ENCODE results near the gene PIK3R5. TPM values are rescaled to one million over a fixed set of nuclear protein-coding genes. Genes with fewer than 3 reads are reported as not detected.

PIK3R5 gene
- total RNA-seq, 1 experiment from 2014 or later, result 5.9 TPM

DNA sequence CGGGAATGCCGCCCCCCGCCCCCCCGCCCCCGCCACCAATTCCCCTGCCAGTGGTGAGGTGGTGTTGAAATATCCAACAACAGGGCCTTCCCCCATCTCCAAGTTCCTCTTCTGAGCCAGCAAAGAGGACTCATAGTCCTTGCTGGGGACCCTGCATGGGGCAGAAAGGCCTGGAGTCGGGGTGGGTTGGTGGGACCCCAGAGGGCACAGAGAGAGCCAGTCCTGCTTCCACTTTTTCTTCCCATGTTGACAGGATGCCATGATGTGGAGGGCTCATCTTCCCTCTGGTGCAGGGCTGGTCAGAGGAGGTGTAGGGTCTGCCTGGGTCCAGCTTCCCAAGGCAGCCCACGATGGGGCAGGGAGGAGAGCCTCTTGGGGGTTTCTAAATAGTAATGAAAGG lies 49.0 kb downstream of the PIK3R5 start (continued):
- TF ChIP-seq, protein P1, sequence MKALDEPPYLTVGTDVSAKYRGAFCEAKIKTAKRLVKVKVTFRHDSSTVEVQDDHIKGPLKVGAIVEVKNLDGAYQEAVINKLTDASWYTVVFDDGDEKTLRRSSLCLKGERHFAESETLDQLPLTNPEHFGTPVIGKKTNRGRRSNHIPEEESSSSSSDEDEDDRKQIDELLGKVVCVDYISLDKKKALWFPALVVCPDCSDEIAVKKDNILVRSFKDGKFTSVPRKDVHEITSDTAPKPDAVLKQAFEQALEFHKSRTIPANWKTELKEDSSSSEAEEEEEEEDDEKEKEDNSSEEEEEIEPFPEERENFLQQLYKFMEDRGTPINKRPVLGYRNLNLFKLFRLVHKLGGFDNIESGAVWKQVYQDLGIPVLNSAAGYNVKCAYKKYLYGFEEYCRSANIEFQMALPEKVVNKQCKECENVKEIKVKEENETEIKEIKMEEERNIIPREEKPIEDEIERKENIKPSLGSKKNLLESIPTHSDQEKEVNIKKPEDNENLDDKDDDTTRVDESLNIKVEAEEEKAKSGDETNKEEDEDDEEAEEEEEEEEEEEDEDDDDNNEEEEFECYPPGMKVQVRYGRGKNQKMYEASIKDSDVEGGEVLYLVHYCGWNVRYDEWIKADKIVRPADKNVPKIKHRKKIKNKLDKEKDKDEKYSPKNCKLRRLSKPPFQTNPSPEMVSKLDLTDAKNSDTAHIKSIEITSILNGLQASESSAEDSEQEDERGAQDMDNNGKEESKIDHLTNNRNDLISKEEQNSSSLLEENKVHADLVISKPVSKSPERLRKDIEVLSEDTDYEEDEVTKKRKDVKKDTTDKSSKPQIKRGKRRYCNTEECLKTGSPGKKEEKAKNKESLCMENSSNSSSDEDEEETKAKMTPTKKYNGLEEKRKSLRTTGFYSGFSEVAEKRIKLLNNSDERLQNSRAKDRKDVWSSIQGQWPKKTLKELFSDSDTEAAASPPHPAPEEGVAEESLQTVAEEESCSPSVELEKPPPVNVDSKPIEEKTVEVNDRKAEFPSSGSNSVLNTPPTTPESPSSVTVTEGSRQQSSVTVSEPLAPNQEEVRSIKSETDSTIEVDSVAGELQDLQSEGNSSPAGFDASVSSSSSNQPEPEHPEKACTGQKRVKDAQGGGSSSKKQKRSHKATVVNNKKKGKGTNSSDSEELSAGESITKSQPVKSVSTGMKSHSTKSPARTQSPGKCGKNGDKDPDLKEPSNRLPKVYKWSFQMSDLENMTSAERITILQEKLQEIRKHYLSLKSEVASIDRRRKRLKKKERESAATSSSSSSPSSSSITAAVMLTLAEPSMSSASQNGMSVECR (CRISPR knock-in tag; IDR thresholded peaks at IDR 0.05; ENCODE audit: borderline replicate concordance), result no peak
- no peak for TF ChIP-seq FOXP1 (CRISPR knock-in tag; IDR thresholded peaks at IDR 0.05; ENCODE audit: borderline replicate concordance)
- no peak for TF ChIP-seq ATF6 (CRISPR knock-in tag; IDR thresholded peaks at IDR 0.05)
- no peak for TF ChIP-seq CTCF (IDR thresholded peaks at IDR 0.05)
- TF ChIP-seq GTF2I (CRISPR knock-in tag; conservative IDR thresholded peaks at IDR 0.05), result no peak
- TF ChIP-seq, protein P2, sequence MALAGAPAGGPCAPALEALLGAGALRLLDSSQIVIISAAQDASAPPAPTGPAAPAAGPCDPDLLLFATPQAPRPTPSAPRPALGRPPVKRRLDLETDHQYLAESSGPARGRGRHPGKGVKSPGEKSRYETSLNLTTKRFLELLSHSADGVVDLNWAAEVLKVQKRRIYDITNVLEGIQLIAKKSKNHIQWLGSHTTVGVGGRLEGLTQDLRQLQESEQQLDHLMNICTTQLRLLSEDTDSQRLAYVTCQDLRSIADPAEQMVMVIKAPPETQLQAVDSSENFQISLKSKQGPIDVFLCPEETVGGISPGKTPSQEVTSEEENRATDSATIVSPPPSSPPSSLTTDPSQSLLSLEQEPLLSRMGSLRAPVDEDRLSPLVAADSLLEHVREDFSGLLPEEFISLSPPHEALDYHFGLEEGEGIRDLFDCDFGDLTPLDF (CRISPR knock-in tag; IDR thresholded peaks at IDR 0.05), result no peak

- DNase-seq (ENCODE audit: low spot score) (no peak), ATAC-seq (no peak)
- Mint-ChIP-seq H3K9me3 (peaks cover 27% of the 10 kb centered on the region), H3K4me3 (no peak overlapping the region), H3K27ac (no peak overlapping the region), H3K27me3 (ENCODE audit: low read depth) (peaks cover 4% of the 10 kb centered on the region; the same call in 1 of the 2 replicates), H3K4me1 (no peaks in the 10 kb centered on the region), H3K36me3 (peaks cover 10% of the 10 kb centered on the region)
- CTCF ChIA-PET, result interaction anchor here (1.1 to 3.2 kb wide), 4 partner anchors 13 to 115 kb away, joined by 5 to 15 read pairs (median 11); partner anchors contain the start of gene MFSD6L
- POLR2A ChIA-PET, result no interaction called here
- TF ChIP-seq SOX15 (CRISPR knock-in tag; IDR thresholded peaks at IDR 0.05) (no peak), CDX4 (CRISPR knock-in tag; IDR thresholded peaks at IDR 0.05; ENCODE audit: borderline replicate concordance) (no peak), GTF2I (CRISPR knock-in tag; conservative IDR thresholded peaks at IDR 0.05) (no peak), ATF3 (CRISPR knock-in tag; conservative IDR thresholded peaks at IDR 0.05) (no peak), GRHL2 (CRISPR knock-in tag; IDR thresholded peaks at IDR 0.05; ENCODE audit: insufficient replicate concordance, severe bottlenecking) (no peak), NFYB (CRISPR knock-in tag; conservative IDR thresholded peaks at IDR 0.05; ENCODE audit: low read depth) (no peak), ZNF512 (CRISPR knock-in tag; IDR thresholded peaks at IDR 0.05; ENCODE audit: borderline replicate concordance) (no peak), RORB (CRISPR knock-in tag; IDR thresholded peaks at IDR 0.05) (no peak), GABPB1 (CRISPR knock-in tag; IDR thresholded peaks at IDR 0.05) (no peak), NR2C2 (CRISPR knock-in tag; IDR thresholded peaks at IDR 0.05) (no peak)
- TF ChIP-seq, protein P3, sequence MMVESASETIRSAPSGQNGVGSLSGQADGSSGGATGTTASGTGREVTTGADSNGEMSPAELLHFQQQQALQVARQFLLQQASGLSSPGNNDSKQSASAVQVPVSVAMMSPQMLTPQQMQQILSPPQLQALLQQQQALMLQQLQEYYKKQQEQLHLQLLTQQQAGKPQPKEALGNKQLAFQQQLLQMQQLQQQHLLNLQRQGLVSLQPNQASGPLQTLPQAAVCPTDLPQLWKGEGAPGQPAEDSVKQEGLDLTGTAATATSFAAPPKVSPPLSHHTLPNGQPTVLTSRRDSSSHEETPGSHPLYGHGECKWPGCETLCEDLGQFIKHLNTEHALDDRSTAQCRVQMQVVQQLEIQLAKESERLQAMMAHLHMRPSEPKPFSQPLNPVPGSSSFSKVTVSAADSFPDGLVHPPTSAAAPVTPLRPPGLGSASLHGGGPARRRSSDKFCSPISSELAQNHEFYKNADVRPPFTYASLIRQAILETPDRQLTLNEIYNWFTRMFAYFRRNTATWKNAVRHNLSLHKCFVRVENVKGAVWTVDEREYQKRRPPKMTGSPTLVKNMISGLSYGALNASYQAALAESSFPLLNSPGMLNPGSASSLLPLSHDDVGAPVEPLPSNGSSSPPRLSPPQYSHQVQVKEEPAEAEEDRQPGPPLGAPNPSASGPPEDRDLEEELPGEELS (CRISPR knock-in tag; IDR thresholded peaks at IDR 0.05), result no peak
- TF ChIP-seq, protein P1 (CRISPR knock-in tag; IDR thresholded peaks at IDR 0.05; ENCODE audit: borderline replicate concordance), result no peak
Measured at GRCh38 chr17:8914554-8914953, 51.0 kb downstream of the PIK3R5 start.

Measured in WTC11 (cell line).